GM15510 (cell line): Measurements from ENCODE around the gene ARMS2.

Experiments
- POLR2A ChIP-seq: IDR thresholded peaks from 3 replicates; pipeline ENCODE4 v1.6.1; 2011; ENCODE audit warnings: borderline replicate concordance; ENCODE audit not compliant: insufficient read length; ENCODE audit errors: extremely low read depth

Gene ARMS2

DNA sequence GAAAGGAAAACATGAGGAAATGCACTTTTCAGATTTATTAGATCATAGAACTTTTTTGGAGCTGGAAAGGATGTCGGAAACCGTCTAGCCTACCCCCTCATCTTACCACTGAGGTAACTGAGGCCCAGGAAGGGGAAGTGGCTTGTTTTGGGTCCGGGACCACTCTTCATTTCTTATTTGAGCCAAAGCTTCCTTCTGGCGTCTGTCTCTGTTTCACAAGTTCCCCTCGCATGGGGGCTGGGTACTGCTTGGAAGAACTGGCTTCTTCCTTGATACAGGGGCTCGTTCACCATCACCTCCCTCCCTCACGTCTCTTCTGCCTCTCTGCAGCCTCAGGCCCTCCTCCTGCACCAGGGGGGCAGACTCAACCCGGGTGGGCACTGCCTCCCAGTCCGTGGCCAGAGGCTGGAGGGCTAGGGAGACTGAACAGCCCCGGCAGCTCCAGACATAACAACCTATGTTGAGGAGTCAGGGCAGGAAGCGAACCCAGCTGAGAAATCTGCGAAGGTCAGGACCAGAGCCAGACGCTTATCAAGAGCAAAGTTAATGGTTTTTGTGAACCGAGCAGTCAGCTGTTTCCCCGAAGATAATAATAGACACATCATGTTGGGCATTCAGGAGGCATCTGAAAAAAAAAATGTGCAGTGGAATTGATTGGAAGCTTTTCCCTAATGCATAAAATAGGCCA is 19.8 kb downstream of the ARMS2 start:
- TF ChIP-seq POLR2A, result no peak

DNA sequence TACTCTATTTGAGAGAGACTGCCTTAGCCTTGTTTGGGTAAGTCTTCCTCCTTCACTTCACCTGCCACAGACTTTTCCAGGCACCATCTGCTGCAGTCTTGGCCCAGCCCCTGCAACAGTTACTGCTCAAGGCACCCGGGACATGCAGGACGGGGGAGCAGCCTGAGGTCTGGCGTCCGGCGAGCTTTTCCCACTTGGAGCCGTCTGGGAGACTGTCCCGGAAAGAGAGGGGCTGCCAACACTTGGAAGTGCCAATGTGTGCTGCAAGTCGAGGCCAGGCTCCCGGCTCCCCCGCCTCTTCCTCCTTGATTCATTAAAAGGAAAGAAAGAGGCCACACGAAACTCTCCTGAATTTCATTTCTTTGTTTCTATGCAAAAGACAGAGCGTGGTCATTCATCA is 20.6 kb downstream of the ARMS2 start:
- no peak for TF ChIP-seq POLR2A

DNA sequence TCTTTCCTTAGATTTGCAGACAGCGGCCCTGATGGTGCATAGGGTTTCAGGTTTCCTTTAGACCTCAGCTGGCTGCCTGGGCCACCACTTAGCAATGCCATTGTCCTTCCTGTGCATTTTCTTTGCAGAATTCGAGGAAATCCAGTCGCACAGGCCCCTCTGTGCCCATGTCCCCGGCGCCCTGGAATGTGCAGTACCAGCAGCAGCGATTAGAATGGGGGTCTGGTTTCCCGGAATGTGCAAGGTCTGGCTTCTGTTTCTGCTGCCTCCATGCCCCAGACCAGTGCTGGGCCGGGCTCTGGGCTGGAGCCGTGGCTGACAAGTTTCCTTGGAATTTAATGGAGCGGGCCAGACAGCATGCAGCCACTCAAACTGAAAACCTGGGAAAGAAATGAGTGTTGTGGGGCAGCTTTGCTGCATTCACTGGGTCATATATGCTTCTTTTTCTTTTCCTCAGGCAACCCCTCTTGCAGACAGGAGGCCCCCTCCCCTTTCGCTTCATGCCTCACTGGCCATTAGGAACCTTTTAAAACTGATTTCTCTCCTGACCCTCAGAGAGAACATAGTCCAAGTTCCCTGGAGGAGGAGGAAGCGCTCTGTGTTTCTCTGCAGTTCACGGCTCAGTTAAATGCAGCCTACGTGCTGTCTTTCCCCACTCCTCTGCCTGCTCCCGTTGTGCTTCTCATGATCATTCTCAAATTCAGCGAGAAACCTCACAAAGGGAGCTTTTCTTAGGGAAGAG is 21.3 kb downstream of the ARMS2 start:
- TF ChIP-seq POLR2A, result no peak

DNA sequence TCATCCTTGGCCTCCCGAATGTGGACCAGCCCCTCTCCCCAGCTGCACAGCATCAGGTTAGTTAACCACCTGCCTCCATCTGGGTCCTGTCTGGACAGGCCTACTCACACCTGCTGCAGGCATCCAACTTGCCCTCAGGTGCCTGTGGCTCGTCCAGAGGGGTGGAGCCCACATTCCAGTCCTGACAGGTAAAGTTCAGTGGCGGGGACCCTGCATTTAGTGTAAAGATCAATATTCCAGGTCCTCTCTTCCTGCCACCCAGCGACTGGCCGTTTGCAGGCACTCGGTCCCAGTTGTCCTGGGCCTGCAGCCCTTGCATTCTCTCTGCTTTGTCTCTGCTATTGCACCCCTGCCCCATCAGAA is 21.9 kb downstream of the ARMS2 start:
- TF ChIP-seq POLR2A, result no peak

DNA sequence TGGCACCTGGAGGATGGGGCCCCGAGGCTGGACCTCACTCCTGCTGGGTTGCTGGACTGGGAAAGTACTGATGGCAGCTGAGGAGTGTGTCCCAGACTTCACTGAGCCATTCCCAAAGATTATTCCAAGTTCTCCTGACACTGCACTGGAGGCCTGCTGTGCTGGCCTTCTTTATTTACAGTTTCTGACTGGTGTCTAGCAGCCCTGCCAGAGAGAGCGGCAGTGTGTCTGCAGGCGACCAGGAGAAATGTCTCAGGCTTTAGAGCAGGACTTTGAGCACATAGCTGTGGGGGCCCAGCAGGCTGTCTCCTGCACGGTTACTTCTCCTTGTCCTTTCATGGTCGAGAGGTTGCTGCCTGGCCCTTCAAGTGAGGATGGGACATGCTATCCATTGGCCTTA is 23.0 kb downstream of the ARMS2 start:
- no peak for TF ChIP-seq POLR2A

DNA sequence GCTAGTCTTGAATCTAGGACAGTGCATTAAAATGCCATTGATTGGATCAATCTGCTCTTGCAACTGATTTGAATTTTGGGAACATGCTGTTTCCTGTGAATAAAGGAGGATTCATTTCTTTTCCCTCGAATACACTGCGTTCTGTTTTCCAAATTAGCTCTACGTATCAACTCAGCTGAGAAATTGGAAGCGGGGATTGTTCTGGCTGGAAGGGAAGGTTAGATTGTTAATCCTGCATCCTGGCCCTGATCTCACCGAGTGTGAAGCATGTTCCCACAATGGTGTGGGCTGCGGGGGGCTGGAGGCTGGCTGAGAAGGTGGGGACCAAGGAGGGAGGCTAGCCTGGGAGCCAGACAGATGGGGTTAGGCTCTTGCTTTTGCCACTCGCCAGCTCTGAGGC is 24.5 kb downstream of the ARMS2 start:
- no peak for TF ChIP-seq POLR2A

DNA sequence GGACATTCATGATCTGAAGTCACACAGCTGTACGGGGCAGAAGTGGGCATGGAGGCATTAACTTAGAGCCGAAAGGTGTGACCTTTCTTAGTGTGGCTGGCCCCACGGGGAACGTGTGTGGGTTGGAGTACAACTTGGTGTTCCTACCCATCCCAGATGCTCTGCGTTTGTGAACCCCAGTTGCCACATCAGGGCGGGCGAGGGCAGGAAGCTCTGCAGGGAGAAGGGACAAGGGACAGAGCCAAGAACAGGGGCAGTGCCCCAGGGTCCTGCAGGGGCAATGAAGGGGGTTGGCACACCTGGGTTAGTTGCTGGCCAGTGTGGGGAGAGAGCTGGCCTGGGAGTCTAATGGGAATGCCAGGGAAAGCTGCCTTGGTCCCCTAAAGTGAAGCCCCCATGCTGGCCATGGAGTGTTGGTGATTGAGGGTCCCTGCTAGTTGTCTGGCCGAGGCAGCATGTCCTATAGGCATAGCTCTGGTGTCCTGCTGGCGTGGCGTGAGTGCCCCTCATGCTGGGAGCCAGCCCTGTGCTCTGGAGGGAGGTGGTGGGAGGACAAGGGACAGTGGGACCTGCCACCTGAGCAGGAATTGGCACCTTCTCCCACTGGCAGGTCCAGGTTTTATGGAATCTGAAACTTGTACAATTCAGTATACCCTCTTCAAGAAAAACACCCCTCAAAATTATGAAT is 25.8 kb downstream of the ARMS2 start:
- no peak for TF ChIP-seq POLR2A

DNA sequence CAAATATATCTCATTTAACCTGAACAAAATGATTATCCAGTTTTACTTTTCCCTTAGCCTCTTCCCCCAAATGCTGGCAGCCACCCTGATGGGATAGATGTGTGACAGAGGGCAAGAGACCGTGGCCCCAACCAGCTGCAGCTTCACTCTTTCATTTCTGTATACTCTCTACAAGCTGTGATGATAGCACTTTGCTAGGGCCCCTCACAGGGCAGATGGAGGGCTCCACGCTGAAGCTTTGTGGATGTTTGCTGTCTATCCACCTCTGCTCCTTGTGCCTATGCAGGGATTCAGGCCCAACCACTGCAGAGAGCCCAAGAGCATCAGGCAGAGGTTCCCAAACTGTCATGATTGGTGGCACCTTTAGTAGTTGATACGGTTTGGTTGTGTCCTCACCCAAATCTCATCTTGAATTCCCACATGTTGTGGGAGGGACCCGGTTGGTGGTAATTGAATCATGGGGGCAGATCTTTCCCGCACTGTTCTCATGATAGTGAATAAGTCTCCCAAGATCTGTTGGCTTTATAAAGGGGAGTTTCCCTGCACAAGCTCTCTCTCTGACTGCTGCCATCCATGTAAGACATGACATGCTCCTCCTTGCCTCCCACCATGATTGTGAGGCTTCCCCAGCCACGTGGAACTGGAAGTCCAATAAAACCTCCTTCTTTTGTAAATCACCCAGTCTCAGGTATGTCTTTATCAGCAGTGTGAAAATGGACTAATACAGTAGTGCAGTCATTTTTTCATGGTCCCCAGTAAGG is 27.0 kb downstream of the ARMS2 start:
- TF ChIP-seq POLR2A, result no peak

DNA sequence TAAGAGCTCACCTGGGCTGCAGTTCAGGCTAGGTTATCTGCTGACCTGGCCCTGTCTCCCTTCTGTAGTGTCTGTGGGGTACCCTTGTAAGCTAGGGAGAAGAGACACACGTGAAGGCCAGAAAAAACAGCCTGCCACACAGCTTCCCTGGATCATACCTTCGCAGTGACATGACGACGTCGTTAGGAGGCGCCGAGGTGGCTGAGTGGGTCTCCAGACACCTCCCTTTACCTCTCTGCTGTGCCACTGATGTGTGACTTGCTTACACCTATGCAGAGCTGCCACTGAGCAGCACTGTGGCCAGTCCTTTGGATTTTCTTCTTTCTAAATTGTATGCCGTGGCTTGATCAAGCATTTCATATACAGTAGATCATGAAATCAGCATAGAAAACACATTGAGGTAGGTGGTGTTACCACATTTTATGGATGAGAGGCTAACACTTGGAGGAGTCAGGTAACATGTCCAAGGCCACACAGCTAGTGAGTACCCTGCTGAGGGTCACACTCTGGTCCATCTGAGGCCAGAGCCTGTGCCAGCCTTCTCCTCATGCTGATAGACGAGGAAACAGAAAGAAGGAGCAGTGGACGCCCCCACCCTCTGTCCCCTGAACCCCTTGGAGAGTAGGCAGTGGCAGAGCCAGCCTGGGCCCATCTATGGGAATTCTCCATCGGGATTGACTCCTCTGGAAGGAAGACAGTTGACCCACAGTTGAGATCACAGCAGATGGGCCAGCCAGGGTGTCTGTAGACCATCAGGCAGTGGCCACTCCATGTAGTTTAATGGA is 30.0 kb downstream of the ARMS2 start:
- TF ChIP-seq POLR2A, result no peak

DNA sequence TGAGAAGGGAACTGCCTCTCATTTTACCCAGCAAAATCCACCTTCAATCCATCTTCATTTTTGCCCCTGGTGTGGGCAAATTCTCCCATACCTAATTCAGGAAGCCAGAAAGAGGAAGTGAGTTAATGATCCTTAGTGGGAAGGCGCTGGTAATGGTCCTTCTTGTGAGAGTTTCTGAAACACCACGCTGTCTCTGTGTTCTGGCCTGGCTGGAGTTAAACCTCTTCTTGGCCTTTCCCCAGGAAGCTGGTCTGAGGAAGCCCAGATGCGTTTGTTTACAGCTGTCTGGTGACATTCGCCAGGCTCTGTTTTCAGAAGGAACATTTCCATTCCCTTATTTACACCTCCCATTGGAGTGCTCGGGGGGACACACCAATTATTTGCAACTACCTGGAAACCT is 31.2 kb downstream of the ARMS2 start:
- no peak for TF ChIP-seq POLR2A

DNA sequence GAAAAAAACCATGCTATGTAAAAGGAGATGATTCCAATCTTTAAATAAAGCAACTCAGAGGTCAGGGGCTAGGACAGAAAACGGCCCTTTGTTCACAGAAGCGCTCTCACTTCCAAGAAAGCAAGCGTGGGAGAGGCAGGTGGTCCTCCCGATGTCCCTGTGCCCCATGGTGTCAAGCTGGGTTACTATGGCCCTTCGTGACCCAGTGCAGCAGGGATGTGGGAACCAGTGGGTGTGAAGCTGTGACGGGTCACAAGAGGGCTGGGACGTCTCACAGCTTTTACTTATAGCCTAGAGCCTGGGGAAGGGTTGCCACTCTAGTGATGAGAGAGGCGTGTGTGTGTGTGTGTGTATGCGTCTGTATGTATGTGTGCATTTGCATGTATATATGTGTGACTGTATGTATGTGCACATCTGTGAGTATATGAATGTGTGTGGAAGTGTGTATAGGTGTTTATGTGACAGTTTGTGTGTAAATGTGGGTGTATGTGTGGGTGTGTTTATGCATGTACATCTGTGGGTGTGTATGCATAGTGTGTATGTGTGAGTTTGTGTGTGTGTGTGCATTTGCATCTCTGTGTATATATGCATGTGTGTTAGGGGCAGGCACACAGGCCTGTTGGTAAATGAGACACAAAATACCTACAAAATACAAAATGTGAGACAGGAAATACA is 32.1 kb downstream of the ARMS2 start:
- no peak for TF ChIP-seq POLR2A

DNA sequence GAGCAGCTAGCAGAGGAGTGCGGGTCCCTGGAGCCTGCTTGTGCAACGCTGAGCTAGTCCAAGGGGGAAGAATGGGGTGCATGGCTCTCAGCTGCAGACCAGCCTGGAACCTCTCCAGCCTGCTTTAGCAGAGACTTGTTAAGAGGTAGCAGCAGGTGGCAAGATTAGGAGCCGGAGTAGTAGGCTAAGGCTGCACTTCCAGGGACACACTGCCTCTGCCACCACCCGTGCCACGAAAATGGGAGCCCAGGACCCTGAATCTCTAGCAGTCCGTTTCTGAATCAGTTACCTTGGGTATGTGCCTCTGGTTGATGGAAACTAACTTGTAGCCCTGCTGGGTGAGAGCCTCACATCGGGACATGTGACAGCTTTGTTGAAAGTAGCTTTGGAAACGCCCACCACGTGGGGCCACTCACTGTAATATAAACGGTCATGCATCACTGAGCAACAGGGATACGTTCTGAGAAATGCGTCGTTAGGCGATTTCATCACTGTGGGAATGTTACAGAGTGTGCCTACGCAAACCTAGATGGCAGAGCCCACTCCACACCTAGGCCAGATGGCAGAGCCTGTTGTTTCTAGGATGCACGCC is 32.8 kb downstream of the ARMS2 start:
- no peak for TF ChIP-seq POLR2A

DNA sequence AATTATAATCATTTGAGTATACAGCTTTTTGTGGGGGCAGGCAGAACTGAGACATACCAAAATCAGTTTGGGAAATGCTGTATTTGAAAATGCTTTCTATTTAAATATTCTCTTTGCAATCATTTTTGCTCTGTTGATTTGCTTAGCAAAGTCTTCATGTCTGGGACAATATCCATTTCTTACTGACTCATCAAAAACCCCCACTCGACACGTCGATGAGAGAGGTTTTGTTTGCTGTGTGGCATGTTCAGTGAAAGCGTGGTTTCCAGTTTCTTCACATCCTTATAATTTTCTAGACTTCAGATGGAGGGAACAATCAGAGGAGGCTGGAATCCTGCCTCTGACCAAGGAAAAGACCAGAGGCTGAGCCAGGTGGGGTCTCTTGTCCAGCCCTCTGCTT is 35.8 kb downstream of the ARMS2 start:
- no peak for TF ChIP-seq POLR2A
